Mammary epithelial cell (primary cell): ENCODE measurements around the gene NELFE.

Experiments used
- CTCF ChIP-seq, 2 donors: IDR thresholded peaks in 1 of 2; conservative IDR thresholded peaks in 1 of 2; 2 replicates each; pipeline ENCODE4 v1.5.1; 2011 to 2012; ENCODE audit warnings: inconsistent platforms in 2 of 2, low read length in 2 of 2, mild to moderate bottlenecking in 2 of 2, control low read depth in 1 of 2, low read depth in 1 of 2; ENCODE audit not compliant: insufficient read depth in 1 of 2; ENCODE audit errors: extremely low read depth in 1 of 2
- EZH2 ChIP-seq: IDR thresholded peaks from 2 replicates; pipeline ENCODE4 v1.6.1; 2012; ENCODE audit warnings: low read length, inconsistent platforms, borderline replicate concordance

GRCh38 chr6:31970604-31971271 lies 12.0 kb upstream of the NELFE start:
- TF ChIP-seq CTCF (conservative IDR thresholded peaks at IDR 0.05 in 1 of 2, IDR thresholded peaks at IDR 0.05 in 1 of 2; ENCODE audit: extremely low read depth in 1 of 2, insufficient read depth in 1 of 2, low read depth in 1 of 2, low read length in 2 of 2) = no peak
- TF ChIP-seq EZH2 = no peak
